Measurements from ENCODE around the gene SLC6A3. TPM values are rescaled to one million over a fixed set of nuclear protein-coding genes. Genes with fewer than 3 reads are reported as not detected.

SLC6A3 gene
- total RNA-seq, 2 experiments from 2014 or later: not detected

- no peak for ATAC-seq
- ChIA-PET CTCF (interaction anchor here (0.6 to 0.9 kb wide), 4 partner anchors 18 to 121 kb away, joined by 3 to 6 read pairs (median 3); no protein-coding TSS in a partner anchor), POLR2A (no interaction called here)
- H3K27ac Mint-ChIP-seq: no peak overlapping the region
- H3K9me3 Mint-ChIP-seq: peaks cover 4% of the 10 kb centered on the region
- no peaks in the 10 kb centered on the region for H3K4me1 Mint-ChIP-seq (ENCODE audit: low read depth)
- H3K36me3 Mint-ChIP-seq (ENCODE audit: low read depth): peaks cover 49% of the 10 kb centered on the region
- intact Hi-C loops (cut with micrococcal nuclease): no loop called here
- H3K4me3 Mint-ChIP-seq: no peak overlapping the region
- no peaks in the 10 kb centered on the region for H3K27me3 Mint-ChIP-seq
- DNase-seq: peak; percentile 58
- TF ChIP-seq, protein P1, sequence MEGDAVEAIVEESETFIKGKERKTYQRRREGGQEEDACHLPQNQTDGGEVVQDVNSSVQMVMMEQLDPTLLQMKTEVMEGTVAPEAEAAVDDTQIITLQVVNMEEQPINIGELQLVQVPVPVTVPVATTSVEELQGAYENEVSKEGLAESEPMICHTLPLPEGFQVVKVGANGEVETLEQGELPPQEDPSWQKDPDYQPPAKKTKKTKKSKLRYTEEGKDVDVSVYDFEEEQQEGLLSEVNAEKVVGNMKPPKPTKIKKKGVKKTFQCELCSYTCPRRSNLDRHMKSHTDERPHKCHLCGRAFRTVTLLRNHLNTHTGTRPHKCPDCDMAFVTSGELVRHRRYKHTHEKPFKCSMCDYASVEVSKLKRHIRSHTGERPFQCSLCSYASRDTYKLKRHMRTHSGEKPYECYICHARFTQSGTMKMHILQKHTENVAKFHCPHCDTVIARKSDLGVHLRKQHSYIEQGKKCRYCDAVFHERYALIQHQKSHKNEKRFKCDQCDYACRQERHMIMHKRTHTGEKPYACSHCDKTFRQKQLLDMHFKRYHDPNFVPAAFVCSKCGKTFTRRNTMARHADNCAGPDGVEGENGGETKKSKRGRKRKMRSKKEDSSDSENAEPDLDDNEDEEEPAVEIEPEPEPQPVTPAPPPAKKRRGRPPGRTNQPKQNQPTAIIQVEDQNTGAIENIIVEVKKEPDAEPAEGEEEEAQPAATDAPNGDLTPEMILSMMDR (IDR thresholded peaks at IDR 0.05): peak; percentile 59
These were observed 23.0 kb upstream of the SLC6A3 start for GRCh38 chr5:1468247-1468612.

DNA sequence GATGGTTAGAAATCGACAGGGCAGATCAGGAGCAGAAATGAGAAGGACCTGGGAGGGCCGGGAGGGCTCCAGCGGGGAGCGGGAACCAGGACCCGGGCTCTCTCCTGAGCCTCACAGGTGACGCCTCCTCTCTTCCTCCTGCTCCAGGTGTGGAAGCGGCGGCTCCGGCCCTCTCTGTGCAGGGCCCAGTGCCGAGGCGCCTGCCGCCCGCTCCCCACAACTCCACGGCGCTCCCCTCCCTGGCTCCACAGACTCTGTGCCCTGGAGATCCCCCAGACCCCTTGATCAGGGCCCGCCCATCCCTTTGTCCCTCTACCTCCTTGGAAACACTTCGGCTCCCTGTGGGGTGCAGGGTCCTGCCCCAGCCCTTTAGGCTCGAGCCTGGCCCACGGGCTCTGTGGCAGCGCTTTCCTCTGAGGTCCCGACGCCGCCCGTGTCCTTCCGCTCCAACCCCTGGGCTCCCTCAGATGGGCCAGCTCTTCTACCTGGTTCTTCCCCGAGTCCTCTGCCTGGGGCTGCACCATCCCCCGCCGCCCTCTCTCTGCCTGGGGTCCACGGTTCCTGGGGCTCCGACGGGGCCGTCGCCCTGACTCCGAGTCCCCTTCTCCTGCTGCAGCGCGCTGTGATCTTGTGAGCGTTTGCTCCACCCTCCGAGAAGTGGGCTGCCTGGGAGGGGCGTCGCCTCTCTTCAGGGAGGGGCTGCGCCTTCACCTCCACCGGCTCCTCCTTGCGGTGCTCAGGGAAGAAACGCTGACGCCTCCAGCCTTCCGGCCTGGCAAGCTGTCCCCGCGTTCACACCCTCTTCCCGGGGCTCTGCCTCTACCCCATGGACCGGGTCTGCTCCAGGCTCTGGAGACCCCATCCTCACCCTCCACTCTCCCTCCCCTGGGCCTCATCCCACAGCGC is 22.4 kb upstream of the SLC6A3 start:
- TF ChIP-seq, protein P1 (IDR thresholded peaks at IDR 0.05): no peak
- no peaks in the 10 kb centered on the region for H3K4me1 Mint-ChIP-seq (ENCODE audit: low read depth)
- no peak for DNase-seq
- H3K36me3 Mint-ChIP-seq (ENCODE audit: low read depth): peaks cover 48% of the 10 kb centered on the region
- POLR2A ChIA-PET: no interaction called here
- no peak overlapping the region for H3K4me3 Mint-ChIP-seq
- intact Hi-C loops (cut with micrococcal nuclease): no loop called here
- peaks cover 4% of the 10 kb centered on the region for H3K9me3 Mint-ChIP-seq
- H3K27ac Mint-ChIP-seq: no peak overlapping the region
- CTCF ChIA-PET: interaction anchor here (0.6 to 0.9 kb wide), 4 partner anchors 18 to 121 kb away, joined by 3 to 6 read pairs (median 3); no protein-coding TSS in a partner anchor
- H3K27me3 Mint-ChIP-seq: no peaks in the 10 kb centered on the region
- no peak for ATAC-seq

- ATAC-seq (no peak), DNase-seq (no peak)
- intact Hi-C loops (cut with micrococcal nuclease): no loop called here
- Mint-ChIP-seq H3K27me3 (no peaks in the 10 kb centered on the region), H3K36me3 (ENCODE audit: low read depth) (peaks cover 48% of the 10 kb centered on the region), H3K9me3 (peaks cover 4% of the 10 kb centered on the region), H3K4me3 (no peak overlapping the region), H3K4me1 (ENCODE audit: low read depth) (no peaks in the 10 kb centered on the region), H3K27ac (no peak overlapping the region)
- CTCF ChIA-PET: interaction anchor here (0.7 to 0.9 kb wide), 2 partner anchors 15 to 299 kb away, joined by 3 read pairs; no protein-coding TSS in a partner anchor
- POLR2A ChIA-PET: no interaction called here
- TF ChIP-seq, protein P1 (IDR thresholded peaks at IDR 0.05): no peak
These were observed 21.5 kb upstream of the SLC6A3 start for GRCh38 chr5:1466631-1467265.

DNA sequence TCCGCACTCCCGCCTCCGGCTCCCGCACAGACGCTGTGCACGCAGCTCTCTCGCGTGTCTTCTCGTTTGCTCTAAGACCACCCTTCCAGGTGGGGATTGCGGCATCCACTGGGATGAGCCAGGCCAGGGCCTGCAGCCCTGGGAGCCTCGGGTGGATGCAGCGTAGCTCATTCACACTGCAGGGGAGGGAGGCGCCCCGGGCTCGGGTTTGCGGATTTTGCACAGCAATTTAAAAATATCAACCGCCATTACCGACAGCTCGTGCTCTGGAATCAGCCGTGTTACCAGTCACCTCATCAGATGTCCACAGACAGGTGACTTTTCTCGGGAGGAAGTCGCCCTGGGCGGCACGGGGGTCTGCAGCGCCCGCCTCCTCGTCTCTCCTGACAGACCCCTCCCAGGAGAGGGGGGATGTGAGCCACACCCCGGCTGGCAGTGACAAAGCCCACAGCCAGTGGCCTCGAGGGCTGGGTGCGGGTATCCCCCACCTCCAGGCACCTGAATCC is 20.8 kb upstream of the SLC6A3 start:
- Mint-ChIP-seq H3K36me3 (ENCODE audit: low read depth) (peaks cover 43% of the 10 kb centered on the region), H3K4me1 (ENCODE audit: low read depth) (no peaks in the 10 kb centered on the region), H3K27ac (no peak overlapping the region), H3K27me3 (no peaks in the 10 kb centered on the region), H3K9me3 (peaks cover 4% of the 10 kb centered on the region), H3K4me3 (no peak overlapping the region)
- no peak for ATAC-seq
- ChIA-PET CTCF (interaction anchor here (0.7 to 0.9 kb wide), 2 partner anchors 14 to 298 kb away, joined by 3 read pairs; no protein-coding TSS in a partner anchor), POLR2A (no interaction called here)
- no peak for DNase-seq
- TF ChIP-seq, protein P1 (IDR thresholded peaks at IDR 0.05): no peak
- intact Hi-C loops (cut with micrococcal nuclease): no loop called here
